HPDE6-E6E7 (cell line): ENCODE measurements around the gene PYGO2.
A peak's percentile ranks its signal among the peaks of the same experiment; 100 is the strongest.

Source experiments
- DNase-seq: peaks from one replicate; pipeline ENCODE4 v3.0.0; 2011; ENCODE audit warnings: missing footprints; ENCODE audit errors: extremely low spot score

The PYGO2 gene

GRCh38 chr1:154943649-154944400 is 17.8 kb downstream of the PYGO2 start:
- no peak for DNase-seq

GRCh38 chr1:154941333-154942013 is 20.1 kb downstream of the PYGO2 start:
- DNase-seq: no peak

GRCh38 chr1:154940651-154941194 is 20.9 kb downstream of the PYGO2 start:
- DNase-seq: no peak

GRCh38 chr1:154940213-154940560 is 21.4 kb downstream of the PYGO2 start:
- DNase-seq: no peak

GRCh38 chr1:154938604-154939399 is 22.8 kb downstream of the PYGO2 start:
- DNase-seq: no peak

- no peak for DNase-seq
Measured at GRCh38 chr1:154937988-154938386, 23.6 kb downstream of the PYGO2 start.

GRCh38 chr1:154937085-154937987 is 24.2 kb downstream of the PYGO2 start:
- DNase-seq: peak; percentile 87

GRCh38 chr1:154936555-154937084 is 25.0 kb downstream of the PYGO2 start, which contains the start of gene PMVK:
TSS of gene PMVK (minus strand) at chr1:154936719. CDS start at chr1:154936685, 34 bp downstream.
- DNase-seq: peak; percentile 95

GRCh38 chr1:154935749-154936554 is 25.6 kb downstream of the PYGO2 start:
- no peak for DNase-seq

GRCh38 chr1:154934358-154934948 is 27.1 kb downstream of the PYGO2 start:
- DNase-seq: no peak

GRCh38 chr1:154931940-154932487 is 29.6 kb downstream of the PYGO2 start:
- peak; percentile 77 for DNase-seq

GRCh38 chr1:154926201-154926600 is 35.4 kb downstream of the PYGO2 start:
- DNase-seq: no peak

GRCh38 chr1:154925335-154926170 is 36.0 kb downstream of the PYGO2 start:
- DNase-seq: no peak

GRCh38 chr1:154923695-154924094 is 37.9 kb downstream of the PYGO2 start:
- no peak for DNase-seq

- DNase-seq: no peak
Measured at GRCh38 chr1:154913273-154913672, 48.3 kb downstream of the PYGO2 start.

- DNase-seq: no peak
Measured at GRCh38 chr1:154912755-154913154, 48.8 kb downstream of the PYGO2 start.

GRCh38 chr1:154911691-154912550 is 49.7 kb downstream of the PYGO2 start:
- no peak for DNase-seq
